ENCODE data around the gene PPIL4. TPM values are rescaled to one million over a fixed set of nuclear protein-coding genes. Genes with fewer than 3 reads are reported as not detected.

Gene PPIL4
- total and polyA plus RNA-seq, 10 of the 15 experiments (the other 5 are each of a cell fraction or from before 2014, with no cell fraction given): 8.0 to 28.4 (median 24.3) TPM

DNA sequence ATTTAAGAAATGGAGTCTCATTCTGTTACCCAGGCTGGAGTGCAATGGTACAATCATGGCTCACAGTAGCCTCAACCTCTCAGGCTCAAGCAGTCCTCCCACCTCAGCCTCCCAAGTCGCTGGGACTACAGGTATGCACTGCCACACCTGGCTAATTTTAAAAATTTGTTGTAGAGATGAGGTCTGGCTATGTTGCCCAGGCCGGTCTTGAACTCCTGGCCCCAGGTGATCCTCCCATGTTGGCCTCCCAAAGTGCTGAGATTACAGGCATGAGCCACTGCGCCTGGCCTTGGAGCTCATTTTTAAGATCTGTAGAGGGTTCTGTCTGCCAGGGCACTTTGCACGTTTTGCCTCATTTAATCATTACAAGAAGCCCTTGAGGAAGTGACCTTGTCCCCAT lies 78.6 kb downstream of the PPIL4 start (continued):
- TF ChIP-seq, protein P1, sequence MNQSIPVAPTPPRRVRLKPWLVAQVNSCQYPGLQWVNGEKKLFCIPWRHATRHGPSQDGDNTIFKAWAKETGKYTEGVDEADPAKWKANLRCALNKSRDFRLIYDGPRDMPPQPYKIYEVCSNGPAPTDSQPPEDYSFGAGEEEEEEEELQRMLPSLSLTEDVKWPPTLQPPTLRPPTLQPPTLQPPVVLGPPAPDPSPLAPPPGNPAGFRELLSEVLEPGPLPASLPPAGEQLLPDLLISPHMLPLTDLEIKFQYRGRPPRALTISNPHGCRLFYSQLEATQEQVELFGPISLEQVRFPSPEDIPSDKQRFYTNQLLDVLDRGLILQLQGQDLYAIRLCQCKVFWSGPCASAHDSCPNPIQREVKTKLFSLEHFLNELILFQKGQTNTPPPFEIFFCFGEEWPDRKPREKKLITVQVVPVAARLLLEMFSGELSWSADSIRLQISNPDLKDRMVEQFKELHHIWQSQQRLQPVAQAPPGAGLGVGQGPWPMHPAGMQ (IDR thresholded peaks at IDR 0.05; ENCODE audit: borderline replicate concordance): no peak
- TF ChIP-seq DPF2 (IDR thresholded peaks at IDR 0.05): 0 out of 2 replicates have a peak, but pooled peaks have one; percentile 29
- 0 out of 2 replicates have a peak, but pooled peaks have one; percentile 13 for TF ChIP-seq LARP7 (IDR thresholded peaks at IDR 0.05)
- no peak for TF ChIP-seq NR2C2 (IDR thresholded peaks at IDR 0.05; ENCODE audit: borderline replicate concordance, control insufficient read depth, insufficient read length, low read depth)
- TF ChIP-seq IKZF2 (IDR thresholded peaks at IDR 0.05): no peak
- TF ChIP-seq, protein P2, sequence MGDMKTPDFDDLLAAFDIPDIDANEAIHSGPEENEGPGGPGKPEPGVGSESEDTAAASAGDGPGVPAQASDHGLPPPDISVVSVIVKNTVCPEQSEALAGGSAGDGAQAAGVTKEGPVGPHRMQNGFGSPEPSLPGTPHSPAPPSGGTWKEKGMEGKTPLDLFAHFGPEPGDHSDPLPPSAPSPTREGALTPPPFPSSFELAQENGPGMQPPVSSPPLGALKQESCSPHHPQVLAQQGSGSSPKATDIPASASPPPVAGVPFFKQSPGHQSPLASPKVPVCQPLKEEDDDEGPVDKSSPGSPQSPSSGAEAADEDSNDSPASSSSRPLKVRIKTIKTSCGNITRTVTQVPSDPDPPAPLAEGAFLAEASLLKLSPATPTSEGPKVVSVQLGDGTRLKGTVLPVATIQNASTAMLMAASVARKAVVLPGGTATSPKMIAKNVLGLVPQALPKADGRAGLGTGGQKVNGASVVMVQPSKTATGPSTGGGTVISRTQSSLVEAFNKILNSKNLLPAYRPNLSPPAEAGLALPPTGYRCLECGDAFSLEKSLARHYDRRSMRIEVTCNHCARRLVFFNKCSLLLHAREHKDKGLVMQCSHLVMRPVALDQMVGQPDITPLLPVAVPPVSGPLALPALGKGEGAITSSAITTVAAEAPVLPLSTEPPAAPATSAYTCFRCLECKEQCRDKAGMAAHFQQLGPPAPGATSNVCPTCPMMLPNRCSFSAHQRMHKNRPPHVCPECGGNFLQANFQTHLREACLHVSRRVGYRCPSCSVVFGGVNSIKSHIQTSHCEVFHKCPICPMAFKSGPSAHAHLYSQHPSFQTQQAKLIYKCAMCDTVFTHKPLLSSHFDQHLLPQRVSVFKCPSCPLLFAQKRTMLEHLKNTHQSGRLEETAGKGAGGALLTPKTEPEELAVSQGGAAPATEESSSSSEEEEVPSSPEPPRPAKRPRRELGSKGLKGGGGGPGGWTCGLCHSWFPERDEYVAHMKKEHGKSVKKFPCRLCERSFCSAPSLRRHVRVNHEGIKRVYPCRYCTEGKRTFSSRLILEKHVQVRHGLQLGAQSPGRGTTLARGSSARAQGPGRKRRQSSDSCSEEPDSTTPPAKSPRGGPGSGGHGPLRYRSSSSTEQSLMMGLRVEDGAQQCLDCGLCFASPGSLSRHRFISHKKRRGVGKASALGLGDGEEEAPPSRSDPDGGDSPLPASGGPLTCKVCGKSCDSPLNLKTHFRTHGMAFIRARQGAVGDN (IDR thresholded peaks at IDR 0.05): no peak
- TF ChIP-seq TCF3 (IDR thresholded peaks at IDR 0.05; ENCODE audit: borderline replicate concordance, insufficient read depth, low read depth, low read length): no peak
- TF ChIP-seq, protein P3, sequence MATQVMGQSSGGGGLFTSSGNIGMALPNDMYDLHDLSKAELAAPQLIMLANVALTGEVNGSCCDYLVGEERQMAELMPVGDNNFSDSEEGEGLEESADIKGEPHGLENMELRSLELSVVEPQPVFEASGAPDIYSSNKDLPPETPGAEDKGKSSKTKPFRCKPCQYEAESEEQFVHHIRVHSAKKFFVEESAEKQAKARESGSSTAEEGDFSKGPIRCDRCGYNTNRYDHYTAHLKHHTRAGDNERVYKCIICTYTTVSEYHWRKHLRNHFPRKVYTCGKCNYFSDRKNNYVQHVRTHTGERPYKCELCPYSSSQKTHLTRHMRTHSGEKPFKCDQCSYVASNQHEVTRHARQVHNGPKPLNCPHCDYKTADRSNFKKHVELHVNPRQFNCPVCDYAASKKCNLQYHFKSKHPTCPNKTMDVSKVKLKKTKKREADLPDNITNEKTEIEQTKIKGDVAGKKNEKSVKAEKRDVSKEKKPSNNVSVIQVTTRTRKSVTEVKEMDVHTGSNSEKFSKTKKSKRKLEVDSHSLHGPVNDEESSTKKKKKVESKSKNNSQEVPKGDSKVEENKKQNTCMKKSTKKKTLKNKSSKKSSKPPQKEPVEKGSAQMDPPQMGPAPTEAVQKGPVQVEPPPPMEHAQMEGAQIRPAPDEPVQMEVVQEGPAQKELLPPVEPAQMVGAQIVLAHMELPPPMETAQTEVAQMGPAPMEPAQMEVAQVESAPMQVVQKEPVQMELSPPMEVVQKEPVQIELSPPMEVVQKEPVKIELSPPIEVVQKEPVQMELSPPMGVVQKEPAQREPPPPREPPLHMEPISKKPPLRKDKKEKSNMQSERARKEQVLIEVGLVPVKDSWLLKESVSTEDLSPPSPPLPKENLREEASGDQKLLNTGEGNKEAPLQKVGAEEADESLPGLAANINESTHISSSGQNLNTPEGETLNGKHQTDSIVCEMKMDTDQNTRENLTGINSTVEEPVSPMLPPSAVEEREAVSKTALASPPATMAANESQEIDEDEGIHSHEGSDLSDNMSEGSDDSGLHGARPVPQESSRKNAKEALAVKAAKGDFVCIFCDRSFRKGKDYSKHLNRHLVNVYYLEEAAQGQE (IDR thresholded peaks at IDR 0.05; ENCODE audit: low read depth, low read length): no peak
